Body of pancreas (tissue), 4 donors: Measurements from ENCODE around the gene PTPN6.

ENCODE experiments used
- CTCF ChIP-seq, 7 experiments: fragments of 450-650 bp in 4 of 7; fragments of 200-600 bp in 3 of 7; sonication (generic) in 3 of 7; IDR thresholded peaks; one replicate each; pipeline ENCODE4 v1.5.1; 2016 to 2019; ENCODE audit warnings: antibody characterized with exemption in 7 of 7
- POLR2A ChIP-seq, 3 donors: fragments of 450-650 bp; IDR thresholded peaks; one replicate each; pipeline ENCODE4 v1.6.1; 2016; ENCODE audit warnings: antibody characterized with exemption in 3 of 3, mild to moderate bottlenecking in 2 of 3

GRCh38 chr12:6962285-6963015 lies 11.3 kb downstream of the PTPN6 start:
- peak in 2 of 7 experiments; percentile 1 to 9 for TF ChIP-seq CTCF (IDR thresholded peaks at IDR 0.05)
- peak; percentile 22 to 75 (median 45) for TF ChIP-seq POLR2A (IDR thresholded peaks at IDR 0.05)
